GM03348 (cell line): ENCODE measurements around the gene EXT2.

ENCODE experiments used
- DNase-seq: peaks from one replicate; pipeline ENCODE4 v3.0.0; 2012; ENCODE audit warnings: low spot score

The EXT2 gene

DNA sequence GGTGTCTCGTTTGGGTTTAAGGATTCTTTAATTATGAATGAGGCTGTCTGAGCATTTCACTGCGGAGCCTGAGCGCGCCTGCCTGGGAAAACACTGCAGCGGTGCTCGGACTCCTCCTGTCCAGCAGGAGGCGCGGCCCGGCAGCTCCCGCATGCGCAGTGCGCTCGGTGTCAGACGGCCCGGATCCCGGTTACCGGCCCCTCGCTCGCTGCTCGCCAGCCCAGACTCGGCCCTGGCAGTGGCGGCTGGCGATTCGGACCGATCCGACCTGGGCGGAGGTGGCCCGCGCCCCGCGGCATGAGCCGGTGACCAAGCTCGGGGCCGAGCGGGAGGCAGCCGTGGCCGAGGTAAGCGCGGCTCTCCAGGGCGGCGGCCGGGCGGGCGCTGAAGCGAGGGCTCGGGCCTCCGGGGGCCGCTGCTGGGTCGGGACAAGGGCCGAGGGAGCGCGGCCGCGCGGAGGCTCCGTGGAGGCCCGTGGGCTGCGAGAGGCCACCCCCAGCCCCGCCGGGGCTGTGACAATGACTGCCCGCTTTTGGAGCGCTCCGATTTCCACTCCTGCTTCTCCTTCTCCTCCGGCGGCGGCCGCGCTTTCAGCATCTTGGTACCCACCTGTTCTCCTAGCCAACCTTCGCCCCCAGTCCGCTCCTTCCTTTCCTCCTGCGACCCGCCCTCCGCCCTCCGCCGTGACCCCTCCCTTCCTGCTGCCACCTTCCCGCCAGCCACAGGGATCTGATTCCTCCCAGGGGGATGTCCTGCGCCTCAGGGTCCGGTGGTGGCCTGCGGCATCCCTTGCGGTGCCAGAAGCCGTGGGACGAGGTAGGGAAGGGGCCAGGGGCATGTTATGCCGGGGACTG is at the start of gene EXT2:
EXT2 (plus strand) TSS at position 173 of the 854 bp plus-strand sequence. CDS start 12,035 bp downstream, outside the sequence.
- DNase-seq = peak; percentile 98

DNA sequence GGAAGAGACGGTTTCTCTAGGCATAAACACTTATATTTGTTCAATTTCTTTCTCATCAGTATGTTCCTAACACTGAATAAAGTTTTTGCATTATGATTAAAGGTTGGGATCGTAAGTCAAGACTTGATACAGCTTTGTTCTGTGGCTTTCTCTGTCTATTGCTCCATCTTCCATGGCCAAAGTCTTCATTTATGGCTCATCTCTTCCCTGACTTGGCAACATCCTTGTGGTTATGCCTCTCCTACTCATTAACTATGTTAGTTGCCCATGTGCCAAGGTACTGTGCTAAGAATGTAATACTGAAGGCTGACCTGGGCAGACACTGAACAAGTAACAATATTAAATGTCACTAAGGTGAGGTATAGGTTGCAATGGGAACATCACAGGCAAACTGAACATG is 49.3 kb upstream of the EXT2 start:
- no peak for DNase-seq

DNA sequence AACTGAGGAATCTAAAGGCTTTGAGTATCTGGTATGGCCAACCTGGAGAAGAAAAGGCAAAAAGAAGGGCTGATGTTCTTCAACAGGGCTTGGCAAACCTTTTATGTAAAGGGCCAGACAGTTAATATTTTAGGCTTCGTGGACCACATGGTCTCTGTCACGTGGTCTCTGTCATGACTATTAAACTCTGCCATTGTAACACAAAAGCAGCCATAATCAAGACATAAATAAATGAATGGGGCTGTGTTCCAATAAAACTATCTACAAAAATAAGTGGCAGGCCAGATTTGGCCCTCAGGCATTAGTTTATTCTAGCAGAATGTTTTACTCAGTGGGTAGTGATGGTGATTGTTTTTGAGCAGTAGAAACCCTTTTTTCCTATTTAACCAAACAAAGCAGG is 48.2 kb upstream of the EXT2 start:
- no peak for DNase-seq

DNA sequence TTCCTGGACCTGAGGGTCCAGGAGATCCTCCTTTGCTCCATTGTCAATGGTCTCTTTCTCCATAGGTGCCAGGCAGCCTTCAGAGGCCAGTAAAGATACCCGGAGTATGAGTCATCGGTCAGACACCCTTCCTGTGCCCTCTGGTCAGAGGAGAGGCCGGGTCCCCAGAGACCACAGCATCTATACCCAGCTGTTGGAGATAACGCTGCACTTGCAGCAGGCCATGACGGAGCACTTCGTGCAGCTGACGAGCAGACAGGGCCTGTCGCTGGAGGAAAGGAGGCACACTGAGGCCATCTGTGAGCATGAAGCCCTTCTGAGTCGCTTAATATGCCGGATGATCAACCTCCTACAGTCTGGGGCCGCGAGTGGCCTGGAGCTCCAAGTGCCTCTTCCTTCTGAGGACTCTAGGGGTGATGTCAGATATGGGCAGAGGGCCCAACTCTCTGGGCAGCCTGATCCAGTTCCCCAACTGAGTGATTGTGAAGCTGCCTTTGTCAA is 47.5 kb upstream of the EXT2 start, which contains the start of gene ACCSL:
ACCSL (plus strand) TSS at position 51 of the 501 bp plus-strand sequence; CDS start at position 107, 56 bp downstream.
- DNase-seq = no peak

DNA sequence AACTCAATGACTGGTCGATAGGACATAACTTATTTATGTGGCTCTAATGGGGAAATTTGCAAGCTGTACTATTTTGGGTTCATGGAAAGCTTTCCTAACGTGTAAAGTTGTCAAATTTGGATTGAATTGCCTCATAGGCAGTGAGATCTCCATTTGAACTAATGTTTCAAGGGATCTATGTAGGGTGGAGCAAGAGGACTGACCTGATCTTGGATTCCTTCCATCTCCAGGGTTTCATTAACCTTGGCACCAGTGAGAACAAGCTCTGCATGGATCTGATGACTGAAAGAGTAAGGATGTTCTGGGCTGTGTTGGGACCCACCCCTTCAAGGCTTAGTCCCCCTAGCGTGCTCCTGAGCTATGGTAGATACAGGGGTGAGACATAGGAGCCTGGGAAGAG is 45.6 kb upstream of the EXT2 start:
- DNase-seq = no peak

DNA sequence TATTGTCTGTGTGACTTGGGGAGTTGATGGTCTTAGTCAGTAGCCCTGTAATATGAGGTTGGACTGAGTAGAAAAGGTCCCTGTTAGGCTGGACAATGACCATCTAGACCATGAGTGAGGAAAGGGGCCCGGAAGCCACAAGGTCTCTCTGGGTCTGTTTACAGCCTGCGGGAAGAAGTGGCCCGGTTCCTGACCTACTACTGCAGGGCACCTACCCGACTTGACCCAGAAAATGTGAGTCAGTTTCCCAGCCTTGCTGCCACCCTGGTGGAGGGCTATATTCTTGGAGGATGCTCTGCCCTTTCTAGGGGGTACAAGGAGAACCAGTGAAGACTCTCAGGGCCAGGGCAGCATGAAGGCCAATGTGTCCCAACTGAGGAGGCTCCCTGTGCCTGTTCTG is 44.3 kb upstream of the EXT2 start:
- no peak for DNase-seq

DNA sequence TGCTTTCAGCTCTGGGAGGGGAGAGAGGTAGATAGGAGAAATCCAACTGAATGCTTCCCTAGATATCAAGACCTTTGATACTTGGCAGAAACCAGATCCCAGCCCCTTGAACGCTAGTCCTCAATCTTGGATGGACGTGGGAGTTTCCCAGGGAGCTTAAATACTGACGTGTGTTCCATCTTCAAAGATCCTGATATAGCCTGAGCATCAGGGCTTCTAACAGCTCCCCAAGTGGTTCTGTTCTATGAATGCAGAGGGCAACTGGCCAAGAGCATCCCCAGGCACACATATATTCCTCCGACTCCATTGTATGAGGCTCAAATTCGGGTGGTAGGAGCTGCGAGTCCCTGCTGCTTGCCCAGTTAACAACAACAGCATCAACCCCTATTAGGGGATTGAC is 38.1 kb upstream of the EXT2 start:
- no peak for DNase-seq

DNA sequence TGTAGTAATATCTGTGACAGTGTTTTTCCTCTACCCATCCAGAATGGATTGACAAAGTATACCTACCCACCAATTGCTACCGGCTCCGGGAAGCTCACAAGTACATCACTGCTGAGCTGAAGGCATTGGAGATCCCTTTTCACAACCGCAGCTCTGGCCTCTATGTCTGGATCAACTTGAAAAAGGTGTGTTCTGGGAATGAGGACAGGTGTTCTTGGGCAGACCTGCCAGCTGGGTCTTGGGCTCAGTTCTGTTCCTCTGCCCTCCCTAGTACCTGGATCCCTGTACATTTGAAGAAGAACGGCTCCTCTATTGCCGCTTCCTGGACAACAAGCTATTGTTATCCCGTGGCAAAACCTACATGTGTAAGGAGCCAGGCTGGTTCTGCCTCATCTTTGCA is 37.2 kb upstream of the EXT2 start:
- no peak for DNase-seq

DNA sequence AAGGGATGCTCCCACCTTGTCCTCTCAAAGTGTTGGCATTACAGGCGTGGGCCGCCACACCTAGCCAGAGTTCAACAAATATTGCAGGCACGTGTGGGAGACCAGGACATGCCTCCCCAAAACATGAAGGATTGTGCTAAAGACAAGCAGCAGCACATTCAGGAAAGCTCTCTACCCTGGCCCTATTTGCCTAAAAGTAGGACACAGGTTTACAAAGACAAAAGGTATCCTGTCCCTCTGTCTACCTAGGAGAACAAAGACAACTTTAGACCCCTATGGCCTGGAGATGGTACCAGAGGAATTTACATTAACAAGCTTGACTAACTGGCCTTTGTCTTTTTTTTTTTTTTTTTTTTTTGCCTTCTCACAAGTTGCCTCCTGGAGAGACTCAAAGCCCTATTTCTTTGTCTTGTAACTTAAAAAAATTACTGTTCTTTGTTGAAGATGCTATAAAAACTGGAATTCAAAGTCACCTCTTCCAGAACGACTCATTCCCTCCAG is 30.3 kb upstream of the EXT2 start:
- no peak for DNase-seq

DNA sequence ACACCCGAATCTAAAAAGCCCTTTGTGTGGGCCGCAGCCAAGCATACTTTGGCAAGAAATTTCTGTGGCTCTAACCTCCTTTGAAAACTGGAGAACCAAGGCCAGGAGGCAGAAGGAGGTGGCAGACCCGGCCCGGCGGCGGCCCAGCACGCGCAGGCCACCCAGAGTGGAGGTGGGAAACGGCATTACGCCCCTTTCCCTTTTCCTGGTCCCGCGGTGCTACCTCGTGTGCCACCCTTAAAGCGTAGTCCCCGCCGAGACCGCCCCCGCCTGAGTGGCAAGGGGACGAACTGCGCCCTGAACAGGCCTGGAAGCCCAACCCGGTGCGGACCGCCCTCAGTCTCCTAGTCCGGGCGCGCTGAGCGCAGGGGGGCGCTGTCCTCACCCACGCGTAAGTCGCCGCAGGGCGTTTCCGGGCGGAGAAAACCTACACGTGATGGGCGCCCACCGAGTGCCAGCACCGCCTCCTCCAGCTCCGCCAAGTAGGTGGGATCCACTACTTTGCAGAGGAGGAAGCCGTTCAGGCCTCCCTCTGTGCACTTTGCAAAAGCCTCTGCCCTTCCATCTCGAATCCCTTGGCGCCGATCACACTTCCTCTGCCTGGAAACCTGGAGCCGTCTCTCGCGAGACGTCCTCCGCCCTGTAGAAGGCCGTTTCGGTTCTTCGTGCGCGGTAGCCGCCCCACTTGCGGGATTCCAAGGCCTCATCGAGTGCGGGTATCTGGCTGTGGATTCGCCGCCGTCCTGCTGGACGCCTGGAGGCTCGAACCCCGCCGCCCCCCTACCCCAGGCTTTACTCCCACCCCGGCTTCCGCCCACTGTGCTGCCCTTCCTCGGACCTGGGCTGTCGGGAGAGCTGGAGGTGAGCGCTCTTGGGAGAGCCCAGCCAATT is 29.4 kb upstream of the EXT2 start, which contains the start of gene ACCS:
ACCS (plus strand) TSS at position 430 of the 891 bp plus-strand sequence. CDS start 1,358 bp downstream, outside the sequence.
- peak; percentile 95 for DNase-seq

DNA sequence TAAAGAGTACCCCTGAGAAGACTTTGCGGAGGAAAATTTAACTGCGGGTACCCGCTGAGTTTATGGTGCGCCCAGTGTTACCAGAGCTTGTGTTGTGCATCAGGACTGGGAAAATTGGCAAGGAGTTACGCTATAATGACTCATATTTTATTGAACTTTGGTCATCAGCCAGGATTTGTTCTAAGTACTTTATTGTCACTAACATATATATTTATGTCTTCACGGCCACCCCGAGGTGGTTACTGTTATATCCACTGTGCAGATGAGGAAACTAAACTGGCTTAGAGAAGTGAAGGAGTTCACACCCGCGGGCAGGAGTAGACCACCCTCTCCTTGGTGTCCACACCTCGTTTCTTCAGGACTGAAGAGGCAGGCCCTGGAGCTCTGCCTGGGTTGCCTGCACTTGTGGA is 28.7 kb upstream of the EXT2 start:
- peak; percentile 59 for DNase-seq

DNA sequence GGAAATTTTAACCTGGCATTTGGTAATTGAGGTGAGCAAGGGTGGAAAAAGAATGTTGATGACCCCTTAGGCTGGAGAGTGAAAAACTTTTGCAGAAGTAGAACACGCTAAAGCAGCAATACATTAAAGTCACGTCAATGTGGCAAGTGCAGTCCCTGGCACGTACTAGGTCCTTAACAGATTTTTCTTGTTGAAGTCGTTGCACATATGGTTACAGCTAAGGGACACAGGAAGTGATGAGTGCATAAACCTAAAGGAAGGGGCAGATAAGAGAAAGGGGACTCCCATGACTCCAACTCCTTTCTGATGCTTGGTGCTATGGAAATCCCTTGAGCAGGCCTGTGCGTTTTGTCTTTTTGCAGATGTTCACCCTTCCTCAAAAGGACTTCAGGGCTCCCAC is 28.2 kb upstream of the EXT2 start:
- no peak for DNase-seq

DNA sequence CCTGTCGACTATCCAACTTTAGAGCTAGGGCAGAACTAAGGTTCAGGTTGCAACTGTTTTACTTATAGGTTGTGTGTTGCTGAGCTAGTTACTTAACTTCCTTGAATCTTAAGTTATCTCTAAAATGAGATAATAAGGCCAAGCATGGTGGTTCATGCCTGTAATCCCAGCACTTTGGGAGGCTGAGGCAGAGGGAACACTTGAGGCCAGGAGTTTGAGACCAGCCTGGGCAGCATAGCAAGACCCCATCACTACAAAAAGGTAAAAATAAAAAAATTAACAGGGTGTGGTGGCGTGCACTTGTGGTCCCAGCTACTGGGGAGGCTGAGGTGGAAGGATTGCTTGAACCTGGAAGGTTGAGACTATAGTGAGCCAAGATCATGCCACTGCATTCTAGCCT is 27.3 kb upstream of the EXT2 start:
- no peak for DNase-seq

DNA sequence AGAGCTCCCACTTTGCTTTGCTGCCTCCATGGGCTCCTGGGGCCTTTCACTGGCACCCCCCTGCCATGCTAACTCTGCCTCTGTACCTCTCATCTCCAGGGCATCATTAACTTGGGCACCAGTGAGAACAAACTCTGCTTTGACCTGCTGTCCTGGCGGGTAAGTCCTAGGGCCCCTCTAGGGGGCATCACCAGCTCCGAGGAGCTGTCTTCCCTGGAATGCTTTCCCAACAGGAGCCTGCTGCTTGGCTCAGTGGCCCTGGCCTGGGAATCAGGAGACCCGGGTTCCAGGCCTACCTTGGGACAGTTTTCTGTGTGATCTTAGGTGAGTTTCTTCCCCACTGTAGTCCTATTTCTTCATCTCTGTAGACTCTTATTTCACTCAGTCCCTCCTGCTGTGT is 24.3 kb upstream of the EXT2 start:
- no peak for DNase-seq

DNA sequence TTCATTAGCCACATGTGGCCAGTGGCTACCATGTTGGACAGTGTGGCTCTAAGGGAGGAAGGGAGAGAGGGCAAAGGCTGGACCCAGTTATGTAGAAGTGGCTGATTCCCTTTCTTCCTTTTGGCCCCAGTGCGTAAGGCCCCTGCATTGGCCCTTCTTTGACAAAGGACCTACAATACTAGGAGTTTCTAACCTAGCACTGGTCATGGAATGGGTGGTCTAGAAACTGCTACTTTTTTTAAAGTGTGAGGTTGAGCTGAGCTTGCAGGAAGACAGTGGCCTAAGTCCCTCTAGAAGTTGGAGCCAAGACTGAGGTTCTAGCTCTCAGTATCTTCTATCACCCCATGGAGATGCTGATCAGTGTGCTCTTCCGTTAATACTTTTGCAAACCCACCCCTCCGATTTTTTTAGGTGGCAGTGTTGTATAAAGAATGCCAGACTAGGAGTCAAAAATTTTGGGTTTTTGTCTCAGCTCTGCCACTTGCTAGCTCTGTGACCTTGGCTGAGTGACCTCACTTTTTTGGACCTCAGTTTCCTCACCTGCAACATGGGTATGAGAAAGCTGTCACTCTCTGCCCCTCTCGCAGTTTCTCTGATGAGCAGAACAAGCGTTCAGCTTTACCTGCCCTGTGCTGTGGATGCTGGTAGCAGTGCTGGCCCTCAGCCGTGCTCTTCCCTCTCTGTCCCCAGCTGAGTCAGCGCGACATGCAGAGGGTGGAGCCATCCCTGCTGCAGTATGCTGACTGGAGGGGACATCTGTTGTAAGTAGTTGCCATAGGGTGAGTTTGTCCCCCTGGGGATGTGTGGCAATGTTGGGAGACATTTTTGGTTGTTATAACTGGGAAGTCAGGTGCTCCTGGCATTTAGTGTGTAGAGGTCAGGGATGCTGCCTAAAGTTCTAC is 22.5 kb upstream of the EXT2 start:
- no peak for DNase-seq

DNA sequence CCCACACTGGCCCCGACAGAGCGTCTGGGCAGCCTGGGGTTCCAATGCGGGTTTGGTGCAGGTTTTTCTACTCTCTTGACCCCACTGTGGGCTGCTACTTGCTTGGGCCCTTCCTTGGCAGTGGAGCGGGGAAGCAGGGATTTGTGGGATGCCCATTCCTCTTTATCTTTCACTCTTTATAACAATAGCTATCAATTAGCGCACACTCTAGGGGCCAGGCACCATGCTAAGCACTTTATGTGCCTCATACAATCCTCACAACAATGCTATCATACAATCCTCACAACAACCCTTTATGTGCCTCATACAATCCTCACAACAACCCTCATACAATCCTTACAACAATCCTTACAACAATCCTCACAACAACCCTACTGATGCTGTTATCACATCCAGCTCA is 16.7 kb upstream of the EXT2 start:
- DNase-seq = no peak

DNA sequence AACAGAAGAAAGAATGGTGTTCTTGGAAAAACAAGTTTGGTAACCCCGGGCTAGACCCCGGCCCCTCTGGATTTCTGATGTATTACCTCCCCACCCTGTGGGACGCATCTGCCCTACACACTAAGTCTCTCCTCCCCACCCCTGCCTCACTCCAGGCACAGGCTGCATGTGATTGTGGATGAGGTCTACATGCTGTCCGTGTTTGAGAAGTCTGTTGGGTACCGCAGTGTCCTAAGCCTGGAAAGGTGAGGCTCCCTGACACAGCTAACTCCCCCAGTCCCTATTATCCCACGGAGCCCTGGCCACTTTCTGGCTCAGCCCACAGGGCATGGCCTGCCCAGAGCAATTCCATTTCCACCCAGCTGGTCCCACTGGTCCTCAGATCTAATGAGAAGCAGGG is 16.1 kb upstream of the EXT2 start:
- DNase-seq = no peak

DNA sequence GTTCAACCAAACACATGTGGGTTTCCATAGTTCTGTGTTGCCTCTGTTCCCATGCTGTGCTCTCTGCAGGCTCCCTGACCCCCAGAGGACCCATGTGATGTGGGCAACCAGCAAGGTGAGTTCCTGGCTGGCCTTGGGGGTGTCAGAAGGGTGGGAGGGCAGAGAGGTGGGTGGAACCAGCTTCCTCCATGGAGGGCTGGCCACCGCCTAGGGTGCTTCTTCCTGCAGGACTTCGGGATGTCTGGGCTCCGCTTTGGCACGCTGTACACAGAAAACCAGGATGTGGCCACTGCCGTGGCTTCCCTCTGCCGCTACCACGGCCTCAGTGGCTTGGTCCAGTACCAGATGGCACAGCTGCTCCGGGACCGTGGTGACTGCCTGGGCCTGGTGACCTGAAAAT is 14.5 kb upstream of the EXT2 start:
- no peak for DNase-seq

DNA sequence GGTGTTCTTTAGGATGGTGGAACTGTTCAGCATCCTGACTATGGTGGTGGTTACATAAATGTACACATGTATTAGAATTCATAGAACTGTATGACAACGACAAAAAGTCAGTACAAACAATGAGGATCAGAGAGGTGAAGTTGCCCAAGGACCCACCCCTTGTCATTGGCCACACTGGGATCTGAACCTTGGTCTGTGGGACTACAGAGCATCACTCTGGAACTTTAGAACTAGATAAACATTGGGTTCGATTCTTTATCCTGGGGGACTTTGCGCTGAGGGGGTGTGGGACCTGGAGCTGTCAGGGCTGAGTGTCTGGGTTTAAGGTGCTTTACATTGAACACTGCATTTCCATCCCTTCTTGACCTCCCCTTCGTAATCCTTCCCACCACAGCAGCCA is 12.8 kb upstream of the EXT2 start:
- no peak for DNase-seq

DNA sequence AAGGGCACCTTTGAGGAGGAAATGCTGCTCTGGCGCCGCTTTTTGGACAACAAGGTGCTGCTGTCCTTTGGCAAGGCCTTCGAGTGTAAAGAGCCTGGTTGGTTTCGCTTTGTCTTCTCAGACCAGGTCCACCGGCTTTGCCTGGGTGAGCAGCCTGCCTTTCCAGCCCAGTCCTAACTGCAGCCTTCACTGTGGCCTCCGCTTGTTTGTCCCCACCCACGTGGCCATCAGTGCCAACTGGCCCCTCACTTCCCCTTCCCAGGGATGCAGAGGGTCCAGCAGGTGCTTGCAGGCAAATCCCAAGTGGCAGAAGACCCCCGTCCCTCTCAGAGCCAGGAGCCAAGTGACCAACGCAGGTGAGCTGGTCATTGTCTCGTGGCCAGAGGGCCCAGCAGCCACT is 12.0 kb upstream of the EXT2 start:
- DNase-seq = no peak

DNA sequence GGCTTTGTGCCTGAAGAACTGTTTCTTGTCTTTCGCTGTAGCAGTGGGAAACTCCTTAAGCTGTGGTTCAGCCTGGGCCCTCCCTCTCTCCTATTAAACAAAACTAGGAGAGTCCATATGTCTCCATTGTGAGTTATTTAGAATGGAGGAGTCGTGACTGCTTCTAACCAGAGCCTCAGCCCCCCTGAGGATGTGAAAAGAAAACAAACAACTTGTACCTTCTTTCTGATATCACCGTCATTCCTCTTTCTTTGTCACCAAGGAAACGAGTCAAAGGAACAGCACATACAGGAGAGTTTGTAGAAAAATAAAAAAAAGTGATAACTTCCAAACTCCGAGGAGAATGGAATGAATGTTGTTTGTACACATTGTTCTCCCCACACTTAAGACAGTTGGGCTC is 11.6 kb upstream of the EXT2 start:
- DNase-seq = no peak
